DOHH2 (cell line): ENCODE measurements around the gene RNF6.

Experiments used
- CTCF ChIP-seq: fragments of 200-600 bp; sonication (generic); IDR thresholded peaks from one replicate; pipeline ENCODE4 v1.5.1; 2014; ENCODE audit warnings: antibody characterized with exemption, mild to moderate bottlenecking, low read depth, low read length; ENCODE audit not compliant: poor library complexity, severe bottlenecking
- EZH2phosphoT487 ChIP-seq: fragments of 200-600 bp; sonication (generic); IDR thresholded peaks from 2 replicates; pipeline ENCODE4 v1.6.1; 2017; ENCODE audit warnings: borderline replicate concordance, mild to moderate bottlenecking, antibody characterized with exemption, low read length, moderate library complexity, mixed read lengths

- TF ChIP-seq CTCF (no peak), EZH2phosphoT487 (no peak)
These were observed 38.7 kb downstream of the RNF6 start for GRCh38 chr13:26183416-26183815.
